ENCODE results near the gene CD180. TPM values are rescaled to one million over a fixed set of nuclear protein-coding genes. Genes with fewer than 3 reads are reported as not detected.

CD180 gene
- total RNA-seq, 2 experiments from 2014 or later, result 0.08 TPM; not detected in 1

- Mint-ChIP-seq H3K9me3 (no peaks in the 10 kb centered on the region), H3K4me3 (no peak overlapping the region), H3K27ac (no peak overlapping the region), H3K36me3 (ENCODE audit: low read depth) (peaks cover 100% of the 10 kb centered on the region), H3K27me3 (no peaks in the 10 kb centered on the region), H3K4me1 (ENCODE audit: low read depth) (no peaks in the 10 kb centered on the region)
- ATAC-seq (ENCODE audit: poor library complexity), result no peak
- ChIA-PET CTCF (interaction anchor here (1.4 to 2.0 kb wide), 3 partner anchors 10 to 20 kb away, joined by 3 to 6 read pairs (median 3); no protein-coding TSS in a partner anchor), POLR2A (no interaction called here)
- intact Hi-C loops (cut with DNase I, micrococcal nuclease), result loop anchor here in 1 of 2 experiments (5.0 kb wide), 1 partner anchor 159 kb away; no protein-coding TSS in a partner anchor
- TF ChIP-seq CTCF (IDR thresholded peaks at IDR 0.05), result no peak
- H3K36me3 ChIP-seq (ENCODE audit: insufficient read depth, low read length), result peaks cover 78% of the 10 kb centered on the region
- H3K27ac ChIP-seq (ENCODE audit: low read depth in 1 of 2, low read length in 2 of 2), result no peak overlapping the region
- H3K4me1 ChIP-seq (ENCODE audit: insufficient read depth, low read length), result no peaks in the 10 kb centered on the region
- no peaks in the 10 kb centered on the region for H3K27me3 ChIP-seq (ENCODE audit: control insufficient read depth in 1 of 2, insufficient read depth in 2 of 2, low read length in 2 of 2)
- no peak for DNase-seq
- H3K4me3 ChIP-seq (ENCODE audit: low read length), result no peak overlapping the region
- no peaks in the 10 kb centered on the region for H3K9me3 ChIP-seq (ENCODE audit: control insufficient read depth in 1 of 2, insufficient read depth in 1 of 2, low read length in 2 of 2)
These were observed 50.0 kb downstream of the CD180 start for GRCh38 chr5:67146574-67146973.

- H3K27ac ChIP-seq (ENCODE audit: low read depth in 1 of 2, low read length in 2 of 2), result no peak overlapping the region
- H3K4me1 ChIP-seq (ENCODE audit: insufficient read depth, low read length), result no peaks in the 10 kb centered on the region
- DNase-seq, result no peak
- no peak for ATAC-seq (ENCODE audit: poor library complexity)
- no peak overlapping the region for H3K4me3 ChIP-seq (ENCODE audit: low read length)
- Mint-ChIP-seq H3K36me3 (ENCODE audit: low read depth) (peaks cover 98% of the 10 kb centered on the region), H3K4me3 (no peak overlapping the region), H3K27me3 (no peaks in the 10 kb centered on the region), H3K4me1 (ENCODE audit: low read depth) (no peaks in the 10 kb centered on the region), H3K27ac (no peak overlapping the region), H3K9me3 (no peaks in the 10 kb centered on the region)
- ChIA-PET POLR2A (no interaction called here), CTCF (interaction anchor here (0.5 to 1.6 kb wide), 3 partner anchors 11 to 25 kb away, joined by 3 read pairs; no protein-coding TSS in a partner anchor)
- H3K9me3 ChIP-seq (ENCODE audit: control insufficient read depth in 1 of 2, insufficient read depth in 1 of 2, low read length in 2 of 2), result no peaks in the 10 kb centered on the region
- H3K36me3 ChIP-seq (ENCODE audit: insufficient read depth, low read length), result peaks cover 79% of the 10 kb centered on the region
- intact Hi-C loops (cut with DNase I, micrococcal nuclease), result no loop called here
- TF ChIP-seq CTCF (IDR thresholded peaks at IDR 0.05), result no peak
- H3K27me3 ChIP-seq (ENCODE audit: control insufficient read depth in 1 of 2, insufficient read depth in 2 of 2, low read length in 2 of 2), result no peaks in the 10 kb centered on the region
These were observed 52.4 kb downstream of the CD180 start for GRCh38 chr5:67144183-67144639.

GRCh38 chr5:67143549-67143948, 53.0 kb downstream of the CD180 start:
- ChIA-PET CTCF (interaction anchor here (0.6 to 1.6 kb wide), 3 partner anchors 11 to 1448 kb away, joined by 3 read pairs; no protein-coding TSS in a partner anchor), POLR2A (no interaction called here)
- no peak overlapping the region for H3K27ac Mint-ChIP-seq
- H3K9me3 Mint-ChIP-seq, result no peaks in the 10 kb centered on the region
- intact Hi-C loops (cut with DNase I, micrococcal nuclease), result no loop called here
- DNase-seq, result no peak
- TF ChIP-seq CTCF (IDR thresholded peaks at IDR 0.05), result no peak
- H3K36me3 Mint-ChIP-seq (ENCODE audit: low read depth), result peaks cover 92% of the 10 kb centered on the region
- no peaks in the 10 kb centered on the region for H3K27me3 Mint-ChIP-seq
- Histone ChIP-seq H3K4me1 (ENCODE audit: insufficient read depth, low read length) (no peaks in the 10 kb centered on the region), H3K27ac (ENCODE audit: low read depth in 1 of 2, low read length in 2 of 2) (no peak overlapping the region), H3K27me3 (ENCODE audit: control insufficient read depth in 1 of 2, insufficient read depth in 2 of 2, low read length in 2 of 2) (no peaks in the 10 kb centered on the region), H3K4me3 (ENCODE audit: low read length) (no peak overlapping the region), H3K9me3 (ENCODE audit: control insufficient read depth in 1 of 2, insufficient read depth in 1 of 2, low read length in 2 of 2) (no peaks in the 10 kb centered on the region), H3K36me3 (ENCODE audit: insufficient read depth, low read length) (peaks cover 77% of the 10 kb centered on the region)
- no peaks in the 10 kb centered on the region for H3K4me1 Mint-ChIP-seq (ENCODE audit: low read depth)
- ATAC-seq (ENCODE audit: poor library complexity), result no peak
- no peak overlapping the region for H3K4me3 Mint-ChIP-seq

Measured in CD4-positive, alpha-beta T cell (primary cell).